Type B pancreatic cell (in vitro differentiated cells): Measurements from ENCODE around the gene LMO4. TPM values are rescaled to one million over a fixed set of nuclear protein-coding genes. Genes with fewer than 3 reads are reported as not detected.

Experiments
- DNase-seq: peaks from one replicate; pipeline ENCODE4 v3.0.0; 2021; ENCODE audit warnings: mixed read lengths; ENCODE audit not compliant: unreplicated experiment; ENCODE audit errors: extremely low spot score
- H3K27ac Mint-ChIP-seq: 2 replicates; pipeline ENCODE4 v1.8.0; 2021; ENCODE audit warnings: mild to moderate bottlenecking, mixed read lengths
- H3K27me3 Mint-ChIP-seq: 2 replicates; pipeline ENCODE4 v1.8.0; 2021; ENCODE audit warnings: mixed read lengths
- H3K36me3 Mint-ChIP-seq: 2 replicates; pipeline ENCODE4 v1.8.0; 2021; ENCODE audit warnings: mixed read lengths
- H3K4me1 Mint-ChIP-seq: one replicate; pipeline ENCODE4 v1.8.0; 2021; ENCODE audit warnings: mixed read lengths; ENCODE audit not compliant: unreplicated experiment
- H3K4me3 Mint-ChIP-seq: 2 replicates; pipeline ENCODE4 v1.8.0; 2021; ENCODE audit warnings: mild to moderate bottlenecking, mixed read lengths
- H3K9me3 Mint-ChIP-seq: 2 replicates; pipeline ENCODE4 v1.8.0; 2021; ENCODE audit warnings: mixed read lengths
- CTCF ChIP-seq: fragments of 200-600 bp; sonication (generic); conservative IDR thresholded peaks from 2 replicates; pipeline ENCODE4 v1.5.0; 2021; ENCODE audit warnings: antibody characterized with exemption, mild to moderate bottlenecking
- total RNA-seq: library from RNA; stranded (reverse); gene quantifications from 2 replicates; pipeline ENCODE4 v1.2.1, GENCODE V29; 2021; ENCODE audit warnings: low replicate concordance

The LMO4 gene
- total RNA-seq, 1 donor from 2014 or later: 114 TPM

GRCh38 chr1:87344231-87344630, 15.6 kb downstream of the LMO4 start:
- H3K4me3 Mint-ChIP-seq: no peak overlapping the region
- peaks cover 62% of the 10 kb centered on the region for H3K36me3 Mint-ChIP-seq
- DNase-seq: no peak
- no peak overlapping the region for H3K27ac Mint-ChIP-seq
- no peak for TF ChIP-seq CTCF
- H3K27me3 Mint-ChIP-seq: no peaks in the 10 kb centered on the region
- H3K9me3 Mint-ChIP-seq: no peaks in the 10 kb centered on the region
- H3K4me1 Mint-ChIP-seq: peaks cover 31% of the 10 kb centered on the region

- no peak for TF ChIP-seq CTCF
- no peak for DNase-seq
- H3K9me3 Mint-ChIP-seq: no peaks in the 10 kb centered on the region
- H3K4me1 Mint-ChIP-seq: peaks cover 29% of the 10 kb centered on the region
- H3K36me3 Mint-ChIP-seq: peaks cover 47% of the 10 kb centered on the region
- H3K4me3 Mint-ChIP-seq: no peak overlapping the region
- H3K27me3 Mint-ChIP-seq: no peaks in the 10 kb centered on the region
- no peak overlapping the region for H3K27ac Mint-ChIP-seq
These were observed 17.6 kb downstream of the LMO4 start for GRCh38 chr1:87346130-87346814.

GRCh38 chr1:87348341-87349019, 19.8 kb downstream of the LMO4 start:
- H3K4me1 Mint-ChIP-seq: peaks cover 18% of the 10 kb centered on the region
- H3K9me3 Mint-ChIP-seq: no peaks in the 10 kb centered on the region
- peaks cover 26% of the 10 kb centered on the region for H3K36me3 Mint-ChIP-seq
- no peaks in the 10 kb centered on the region for H3K27me3 Mint-ChIP-seq
- H3K4me3 Mint-ChIP-seq: no peak overlapping the region
- no peak for DNase-seq
- no peak for TF ChIP-seq CTCF
- peak overlapping the region; percentile 11 for H3K27ac Mint-ChIP-seq

GRCh38 chr1:87349036-87349435, 20.4 kb downstream of the LMO4 start:
- Mint-ChIP-seq H3K27ac (peak overlapping the region; percentile 11), H3K36me3 (peaks cover 20% of the 10 kb centered on the region), H3K4me1 (peaks cover 18% of the 10 kb centered on the region), H3K27me3 (no peaks in the 10 kb centered on the region), H3K9me3 (no peaks in the 10 kb centered on the region), H3K4me3 (no peak overlapping the region)
- TF ChIP-seq CTCF: no peak
- no peak for DNase-seq

DNA sequence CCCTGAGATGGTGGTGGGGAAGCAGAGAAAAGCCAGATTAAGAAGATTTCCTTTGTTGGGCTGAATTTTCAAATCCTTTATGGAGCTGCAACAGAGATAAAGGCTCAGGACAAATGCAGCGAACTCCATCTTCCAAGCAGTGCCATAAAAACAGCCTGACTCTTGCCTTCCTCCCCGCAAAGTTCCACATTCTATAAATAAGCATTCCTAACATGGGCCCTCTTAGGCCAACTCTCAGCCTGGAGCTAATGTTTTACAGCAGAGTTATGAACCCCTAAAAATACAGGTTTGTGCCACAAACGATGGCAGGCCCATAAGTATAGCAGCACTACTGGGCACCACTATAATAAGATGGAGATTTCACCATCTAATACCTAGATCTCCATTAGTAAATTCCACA, 27.2 kb downstream of the LMO4 start:
- H3K27ac Mint-ChIP-seq: no peak overlapping the region
- no peaks in the 10 kb centered on the region for H3K27me3 Mint-ChIP-seq
- peaks cover 11% of the 10 kb centered on the region for H3K36me3 Mint-ChIP-seq
- no peaks in the 10 kb centered on the region for H3K9me3 Mint-ChIP-seq
- no peak for TF ChIP-seq CTCF
- no peak overlapping the region for H3K4me3 Mint-ChIP-seq
- H3K4me1 Mint-ChIP-seq: peaks cover 10% of the 10 kb centered on the region
- DNase-seq: no peak
